NK-92 (cell line): ENCODE data around the gene FAM20A.
"Not testable (repeated sequence)": the region's sequence is repeated elsewhere in the genome, so short reads cannot be mapped to it uniquely, and the experiment has no call there.

Experiments
- DNase-seq: peaks from one replicate; lab custom pipeline; 2025; ENCODE audit not compliant: unreplicated experiment; lab: John Stamatoyannopoulos, UW

Gene FAM20A

DNA sequence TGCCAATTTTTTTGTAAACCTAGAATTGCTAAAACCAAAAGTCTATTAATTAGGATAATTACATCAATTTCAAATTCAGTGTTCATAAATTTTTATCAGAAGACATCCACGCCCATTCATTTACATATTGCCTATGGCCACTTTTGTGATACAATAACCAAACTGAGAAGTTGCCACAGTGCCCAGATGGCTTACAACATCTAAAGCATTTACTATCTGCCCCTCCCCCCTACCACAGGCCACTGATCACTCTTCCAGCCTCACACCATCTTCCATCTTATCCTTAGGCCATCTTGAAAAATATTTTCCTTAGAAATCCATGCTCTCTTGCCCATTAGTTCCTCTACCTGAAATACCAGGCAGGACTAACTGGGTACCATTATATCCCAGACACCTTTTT, 95.2 kb downstream of the FAM20A start:
- DNase-seq = no peak

DNA sequence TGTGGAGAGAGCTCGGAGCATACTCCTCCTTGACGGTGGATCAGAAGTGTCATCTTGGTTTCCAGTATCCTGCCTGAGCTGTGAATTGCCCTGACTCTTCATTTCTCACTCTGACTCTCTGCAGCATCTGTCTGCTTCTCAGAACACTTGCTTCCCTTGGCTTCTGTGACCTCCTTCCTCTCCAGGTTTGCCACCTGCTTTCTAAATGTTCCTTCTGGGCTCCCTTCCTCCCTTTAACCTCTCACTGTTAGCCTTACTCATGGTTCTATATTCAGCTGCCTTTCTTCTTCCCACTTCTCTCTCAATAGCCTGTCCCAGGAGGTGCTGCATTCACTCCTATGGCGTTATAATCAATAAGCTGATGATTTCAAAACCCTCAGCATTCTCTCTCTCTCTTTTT, 100.1 kb downstream of the FAM20A start:
- no peak for DNase-seq

- no peak for DNase-seq
These were observed 101.6 kb downstream of the FAM20A start for GRCh38 chr17:68499587-68499986.

- DNase-seq = no peak
These were observed 102.5 kb downstream of the FAM20A start for GRCh38 chr17:68498479-68499326.

- no peak for DNase-seq
These were observed 103.3 kb downstream of the FAM20A start for GRCh38 chr17:68497885-68498319.

DNA sequence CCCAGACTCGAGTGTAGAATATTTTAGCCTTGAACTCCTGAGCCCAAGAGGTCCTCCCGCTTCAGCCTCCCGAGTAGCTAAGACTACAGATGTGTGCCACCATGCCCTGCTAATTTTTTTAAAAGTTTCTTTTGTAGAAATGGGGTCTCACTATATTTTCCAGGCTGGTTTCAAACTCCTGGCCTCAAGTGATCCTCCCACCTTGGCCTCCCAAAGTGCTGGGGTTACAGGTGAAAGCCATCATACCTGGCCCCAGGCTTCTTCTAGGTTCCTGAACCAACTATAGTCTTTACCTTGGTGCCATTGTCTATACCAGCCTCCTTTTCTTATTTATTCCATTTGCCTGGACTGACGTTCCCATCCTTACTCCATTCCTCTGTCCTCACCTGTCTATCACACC, 106.1 kb downstream of the FAM20A start:
- no peak for DNase-seq

DNA sequence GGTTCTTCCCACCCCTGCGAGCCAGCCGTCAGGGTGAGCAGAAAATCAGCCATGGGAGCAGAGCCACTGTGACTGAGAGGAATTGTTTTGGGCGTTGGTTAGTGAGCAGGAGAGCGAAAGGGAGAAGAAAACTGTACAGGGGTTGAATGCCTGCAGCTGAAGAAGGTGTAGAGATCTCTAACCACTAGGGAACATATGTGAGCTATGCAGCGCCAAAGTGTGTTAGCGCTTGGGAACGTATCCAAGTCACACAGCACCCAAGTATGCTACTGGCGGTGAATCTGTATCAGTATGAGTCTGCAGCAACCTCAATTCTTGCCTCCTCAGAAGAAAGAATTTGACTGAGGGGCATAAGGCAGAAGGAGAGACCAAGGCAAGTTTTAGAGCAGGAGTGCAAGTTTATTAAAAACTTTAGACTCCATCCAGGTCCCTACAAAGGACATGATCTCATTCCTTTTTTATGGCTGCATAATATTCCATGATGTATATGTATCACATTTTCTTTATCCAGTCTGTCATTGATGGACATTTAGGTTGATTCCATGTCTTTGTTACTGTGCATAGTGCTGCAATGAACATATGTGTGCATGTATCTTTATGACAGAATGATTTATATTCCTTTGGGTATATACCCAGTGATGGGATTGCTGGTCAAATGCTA, 108.6 kb downstream of the FAM20A start:
- not testable (repeated sequence) for DNase-seq

- DNase-seq = no peak
These were observed 109.6 kb downstream of the FAM20A start for GRCh38 chr17:68491381-68492231.

- DNase-seq = no peak
These were observed 111.2 kb downstream of the FAM20A start for GRCh38 chr17:68489919-68490318.
